22Rv1 (cell line): ENCODE measurements around the gene POLR3H.
"Not testable (repeated sequence)": the region's sequence is repeated elsewhere in the genome, so short reads cannot be mapped to it uniquely, and the experiment has no call there.

Source experiments
- H3K27ac ChIP-seq: fragments of 450-650 bp; 2 replicates; pipeline ENCODE4 v1.5.1; 2017
- ZFX ChIP-seq: fragments of 450-650 bp; IDR thresholded peaks from 2 replicates; pipeline ENCODE4 v1.6.1; 2017; ENCODE audit warnings: antibody characterized with exemption, borderline replicate concordance
- TF ChIP-seq, protein P1 (sequence below): fragments of 450-650 bp; IDR thresholded peaks from 2 replicates; pipeline ENCODE4 v1.5.1; 2017; ENCODE audit warnings: mild to moderate bottlenecking

POLR3H gene, protein sequence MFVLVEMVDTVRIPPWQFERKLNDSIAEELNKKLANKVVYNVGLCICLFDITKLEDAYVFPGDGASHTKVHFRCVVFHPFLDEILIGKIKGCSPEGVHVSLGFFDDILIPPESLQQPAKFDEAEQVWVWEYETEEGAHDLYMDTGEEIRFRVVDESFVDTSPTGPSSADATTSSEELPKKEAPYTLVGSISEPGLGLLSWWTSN

DNA sequence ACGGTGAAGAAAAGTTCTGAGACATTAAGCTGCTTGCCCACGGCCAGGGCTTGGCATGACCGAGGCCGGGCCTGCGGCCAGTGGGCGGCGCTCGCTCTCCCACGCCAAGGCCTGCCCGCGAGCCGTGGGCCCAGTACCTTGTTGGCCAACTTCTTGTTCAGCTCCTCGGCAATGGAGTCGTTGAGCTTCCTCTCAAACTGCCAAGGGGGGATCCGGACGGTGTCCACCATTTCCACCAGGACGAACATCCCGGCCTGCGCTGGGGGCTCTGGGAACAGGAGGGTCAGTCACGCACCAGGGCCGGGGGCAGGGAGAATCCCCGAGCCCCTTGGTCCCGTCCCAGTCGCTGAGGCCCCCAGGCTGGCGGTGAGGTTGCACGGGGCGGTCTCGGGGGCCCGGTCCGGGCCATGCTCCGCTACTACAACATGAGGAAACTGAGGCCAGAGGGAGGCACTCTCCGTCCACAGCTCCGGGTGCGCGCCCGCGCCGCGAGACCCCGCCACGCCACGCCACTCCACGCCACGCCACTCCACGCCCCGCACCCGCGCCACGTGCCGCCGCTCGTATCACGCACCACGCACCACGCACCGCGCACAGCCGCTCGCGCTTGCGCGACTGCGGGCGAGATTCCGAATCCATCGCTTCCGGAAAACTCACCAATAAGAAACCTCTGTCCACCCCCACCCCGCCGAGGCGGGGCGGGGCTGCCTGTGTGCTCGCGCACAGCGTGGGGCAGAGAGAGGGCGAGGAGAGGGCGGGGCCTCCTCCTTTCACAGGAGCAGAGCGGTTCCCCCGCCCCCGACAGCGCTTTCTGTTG, at the start of gene POLR3H:
POLR3H (minus strand) TSS at position 617 of the 817 bp plus-strand sequence; CDS start at position 248, 369 bp downstream.
- peak within 1 kb of the TSS; percentile 87 for H3K27ac ChIP-seq
- TF ChIP-seq ZFX, result no peak
- TF ChIP-seq, protein P1, sequence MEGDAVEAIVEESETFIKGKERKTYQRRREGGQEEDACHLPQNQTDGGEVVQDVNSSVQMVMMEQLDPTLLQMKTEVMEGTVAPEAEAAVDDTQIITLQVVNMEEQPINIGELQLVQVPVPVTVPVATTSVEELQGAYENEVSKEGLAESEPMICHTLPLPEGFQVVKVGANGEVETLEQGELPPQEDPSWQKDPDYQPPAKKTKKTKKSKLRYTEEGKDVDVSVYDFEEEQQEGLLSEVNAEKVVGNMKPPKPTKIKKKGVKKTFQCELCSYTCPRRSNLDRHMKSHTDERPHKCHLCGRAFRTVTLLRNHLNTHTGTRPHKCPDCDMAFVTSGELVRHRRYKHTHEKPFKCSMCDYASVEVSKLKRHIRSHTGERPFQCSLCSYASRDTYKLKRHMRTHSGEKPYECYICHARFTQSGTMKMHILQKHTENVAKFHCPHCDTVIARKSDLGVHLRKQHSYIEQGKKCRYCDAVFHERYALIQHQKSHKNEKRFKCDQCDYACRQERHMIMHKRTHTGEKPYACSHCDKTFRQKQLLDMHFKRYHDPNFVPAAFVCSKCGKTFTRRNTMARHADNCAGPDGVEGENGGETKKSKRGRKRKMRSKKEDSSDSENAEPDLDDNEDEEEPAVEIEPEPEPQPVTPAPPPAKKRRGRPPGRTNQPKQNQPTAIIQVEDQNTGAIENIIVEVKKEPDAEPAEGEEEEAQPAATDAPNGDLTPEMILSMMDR, result peak; percentile 94

DNA sequence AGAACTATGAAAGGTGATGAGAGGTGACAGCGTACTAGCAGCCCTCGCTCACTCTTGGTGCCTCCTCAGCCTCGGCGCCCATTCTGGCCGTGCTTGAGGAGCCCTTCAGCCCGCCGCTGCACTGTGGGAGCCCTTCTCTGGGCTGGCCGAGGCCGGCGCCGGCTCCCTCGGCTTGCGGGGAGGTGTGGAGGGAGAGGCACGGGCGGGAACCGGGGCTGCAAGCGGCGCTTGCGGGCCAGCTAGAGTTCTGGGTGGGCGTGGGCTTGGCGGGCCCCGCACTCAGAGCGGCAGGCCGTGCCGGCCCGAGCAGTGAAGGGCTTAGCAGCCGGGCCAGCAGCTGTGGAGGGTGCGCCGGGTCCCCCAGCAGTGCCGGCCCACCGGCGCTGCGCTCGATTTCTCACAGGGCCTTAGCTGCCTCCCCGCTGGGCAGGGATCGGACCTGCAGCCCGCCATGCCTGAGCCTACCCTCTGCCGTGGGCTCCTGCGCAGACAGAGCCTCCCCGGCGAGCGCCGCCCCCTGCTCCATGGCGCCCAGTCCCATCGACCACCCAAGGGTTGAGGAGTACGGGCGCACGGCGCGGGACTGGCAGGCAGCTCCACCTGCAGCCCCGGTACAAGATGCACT, 49.2 kb upstream of the POLR3H start:
- H3K27ac ChIP-seq, result not testable (repeated sequence)

DNA sequence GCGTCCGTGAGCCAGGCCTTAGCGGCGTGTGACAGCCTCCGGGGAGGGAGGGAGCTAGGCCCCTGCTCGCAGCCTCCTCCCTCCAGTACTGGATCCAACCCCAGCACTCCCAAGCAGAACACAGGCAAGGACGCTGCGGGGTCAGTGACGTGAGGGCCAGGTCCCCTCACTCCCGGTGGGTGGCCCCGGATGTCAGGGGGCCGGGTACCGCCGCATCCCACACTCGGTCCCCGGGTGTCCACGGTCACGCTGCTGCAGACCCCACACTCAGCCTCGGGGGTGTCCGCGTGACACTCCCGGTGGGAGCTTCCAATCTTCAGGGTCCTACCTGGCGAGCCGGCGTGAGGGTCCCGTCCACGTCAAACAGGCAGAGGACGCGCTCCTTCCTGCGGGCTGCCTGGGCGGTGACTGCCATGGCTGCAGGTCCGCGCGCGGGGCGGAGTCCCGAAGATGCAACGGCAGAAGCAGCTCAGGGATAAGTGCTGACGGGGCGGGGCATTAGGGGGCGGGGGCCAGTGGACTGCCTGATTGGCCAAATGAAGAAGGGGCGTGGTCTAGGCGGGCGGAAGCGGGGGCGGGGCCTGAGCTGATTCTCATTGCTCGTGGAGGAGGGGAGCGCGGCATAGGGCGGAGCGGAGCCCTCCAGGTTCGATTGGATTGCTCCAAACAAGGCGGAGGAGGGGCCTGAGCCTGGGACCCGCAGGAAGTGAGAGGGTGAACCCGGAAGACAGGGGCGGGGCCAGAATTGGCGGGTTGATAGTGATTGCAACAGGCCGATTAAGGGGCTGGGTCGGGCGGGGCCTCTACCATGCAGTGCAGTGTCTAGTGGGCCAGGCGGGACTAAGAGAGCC, 45.3 kb upstream of the POLR3H start, which contains the start of gene PMM1:
PMM1 (minus strand) TSS at position 450 of the 851 bp plus-strand sequence; CDS start at position 415, 35 bp downstream.
- TF ChIP-seq ZFX, result no peak
- TF ChIP-seq, protein P1, result no peak
- H3K27ac ChIP-seq, result peak within 1 kb of the TSS; percentile 93

DNA sequence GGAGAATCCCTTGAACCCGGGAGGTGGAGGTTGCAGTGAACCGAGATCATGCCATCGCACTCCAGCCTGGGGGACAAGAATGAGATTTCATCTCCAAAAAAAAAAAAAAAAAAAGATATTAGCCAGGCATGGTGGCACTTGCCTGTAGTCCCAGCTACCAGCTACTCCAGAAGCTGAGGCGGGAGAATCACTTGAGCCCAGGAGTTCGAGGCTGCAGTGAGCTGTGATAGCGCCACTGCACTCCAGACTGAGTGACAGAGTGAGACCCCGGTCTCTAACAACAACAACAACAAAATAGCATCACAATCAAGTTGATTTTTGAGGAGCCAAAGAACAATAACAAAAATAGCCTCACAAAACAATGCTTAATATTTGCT, 43.1 kb upstream of the POLR3H start:
- TF ChIP-seq, protein P1, result no peak
- TF ChIP-seq ZFX, result no peak
- peak overlapping the region; percentile 93 for H3K27ac ChIP-seq

DNA sequence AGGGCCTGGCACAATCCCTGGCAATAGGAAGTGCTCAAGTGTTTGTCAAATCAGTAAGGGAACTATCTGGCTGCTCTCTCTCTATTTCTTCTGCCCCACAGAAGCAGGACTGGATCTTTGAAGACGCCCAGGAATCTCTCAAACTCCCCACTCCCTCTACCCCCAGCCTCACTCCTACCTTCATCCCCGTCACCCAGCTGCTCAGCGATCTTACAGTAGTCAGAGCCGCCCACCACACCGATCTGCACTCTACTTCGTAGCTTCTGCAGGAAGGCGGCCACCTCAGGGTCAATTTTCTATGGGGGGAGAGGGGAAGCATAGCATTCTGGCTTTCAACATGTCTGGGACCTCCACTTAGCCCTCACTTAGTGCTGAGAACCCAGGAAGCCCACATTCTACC, 41.6 kb upstream of the POLR3H start:
- no peak for TF ChIP-seq ZFX
- TF ChIP-seq, protein P1, result no peak
- peak overlapping the region; percentile 93; the same call in 1 of the 2 replicates for H3K27ac ChIP-seq

DNA sequence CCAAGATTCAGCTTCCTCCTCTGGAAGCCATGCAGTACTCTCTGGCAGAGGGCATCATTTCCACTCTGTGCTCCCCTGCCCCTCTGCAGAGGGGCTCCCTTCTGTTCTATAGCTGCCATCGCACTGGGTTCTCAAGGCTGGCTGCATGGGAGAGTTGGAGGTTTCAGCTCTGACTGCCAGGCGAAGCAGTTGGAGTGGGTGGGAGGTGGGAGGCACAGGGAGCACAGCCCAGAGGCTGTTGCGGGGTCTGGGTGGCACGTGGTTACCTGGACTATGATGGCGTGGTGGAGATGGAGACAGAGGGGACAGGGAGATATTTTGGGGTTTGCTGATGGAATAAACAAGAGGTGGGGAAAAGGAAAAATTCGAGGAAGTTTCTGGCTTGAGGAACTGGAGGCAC, 40.6 kb upstream of the POLR3H start:
- TF ChIP-seq, protein P1, result no peak
- no peak for TF ChIP-seq ZFX
- no peak overlapping the region for H3K27ac ChIP-seq

DNA sequence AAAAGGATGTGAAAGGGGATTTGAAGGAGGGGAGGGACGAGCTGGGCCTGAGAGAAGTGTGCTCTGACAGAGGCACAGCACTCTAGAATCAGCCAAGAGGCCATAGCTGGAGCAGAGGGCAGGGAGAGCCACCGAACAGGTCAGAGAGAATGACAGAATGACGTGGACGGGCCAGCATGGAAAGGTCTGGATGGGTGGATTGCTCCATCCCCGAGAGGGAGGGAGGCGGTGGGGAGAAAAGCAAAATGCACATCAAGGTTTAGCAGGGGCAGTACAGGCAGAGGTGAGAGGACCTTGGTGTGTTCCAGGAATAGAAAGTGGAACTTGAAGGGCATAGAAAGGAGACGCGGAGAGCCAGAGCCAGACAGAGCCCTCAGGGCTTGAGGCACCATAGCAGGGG, 38.4 kb upstream of the POLR3H start:
- no peak overlapping the region for H3K27ac ChIP-seq
- TF ChIP-seq, protein P1, result no peak
- no peak for TF ChIP-seq ZFX
